Measurements from ENCODE around the gene NR3C2.

- no peak for TF ChIP-seq CTCF (conservative IDR thresholded peaks at IDR 0.05; ENCODE audit: low read length)
- no peak for TF ChIP-seq EZH2phosphoT487 (IDR thresholded peaks at IDR 0.05; ENCODE audit: borderline replicate concordance, low read depth, low read length)
Measured at GRCh38 chr4:148071009-148071408, 371.2 kb downstream of the NR3C2 start.

All from OCI-LY7 (cell line).